PC-3 (cell line): Measurements from ENCODE around the gene DNAJB2.

Experiments used
- EZH2 ChIP-seq: fragments of 300-600 bp; sonication (generic); IDR thresholded peaks from one replicate; pipeline ENCODE4 v1.6.1; 2017; ENCODE audit warnings: antibody characterized with exemption, mild to moderate bottlenecking, low read length; ENCODE audit not compliant: unreplicated experiment
- EZH2phosphoT487 ChIP-seq: fragments of 300-600 bp; sonication (generic); IDR thresholded peaks from 2 replicates; pipeline ENCODE4 v1.6.1; 2018; ENCODE audit warnings: mild to moderate bottlenecking, antibody characterized with exemption, low read length, borderline replicate concordance
- TF ChIP-seq, protein P1 (sequence below): fragments of 300-600 bp; sonication (generic); conservative IDR thresholded peaks from 2 replicates; pipeline ENCODE4 v1.5.1; 2017; ENCODE audit warnings: antibody characterized with exemption, low read depth, mild to moderate bottlenecking, low read length

DNA sequence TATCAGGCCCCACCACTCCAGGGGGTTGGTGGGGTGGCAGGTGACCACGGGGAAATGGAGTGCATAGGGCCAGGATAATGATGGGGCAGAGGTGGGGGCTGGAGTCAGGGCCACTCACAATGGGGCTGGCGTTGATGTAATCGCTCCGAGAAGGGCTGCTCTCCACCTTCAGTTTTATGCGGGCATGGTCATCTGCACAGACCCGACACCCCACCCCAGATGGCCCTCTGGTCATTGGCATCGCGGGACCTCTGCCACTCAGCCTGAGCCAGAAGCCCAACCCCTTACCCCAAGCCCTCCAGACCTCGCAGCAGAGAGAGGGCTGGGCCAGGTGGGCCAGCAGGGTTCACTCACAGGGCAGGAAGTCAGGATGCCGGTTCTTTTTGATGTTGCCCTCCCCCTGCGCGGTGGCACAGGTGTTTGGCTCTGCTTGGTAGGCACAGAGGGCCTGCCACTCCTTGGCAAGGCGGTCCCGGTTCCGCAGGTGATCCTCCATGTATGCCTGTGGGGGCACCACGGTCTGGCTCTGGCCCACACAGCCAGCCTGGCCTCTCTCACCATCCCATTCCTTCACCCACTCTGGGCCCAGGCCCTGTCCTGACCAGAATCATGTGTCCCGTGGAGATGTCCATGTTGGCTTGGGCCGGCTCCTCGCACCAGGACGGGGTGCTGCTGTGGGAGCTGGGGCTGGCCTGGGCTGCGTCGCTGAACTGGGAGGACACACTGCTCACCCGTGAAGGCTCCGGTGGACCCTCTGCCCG lies 17.6 kb downstream of the DNAJB2 start:
- TF ChIP-seq, protein P1, sequence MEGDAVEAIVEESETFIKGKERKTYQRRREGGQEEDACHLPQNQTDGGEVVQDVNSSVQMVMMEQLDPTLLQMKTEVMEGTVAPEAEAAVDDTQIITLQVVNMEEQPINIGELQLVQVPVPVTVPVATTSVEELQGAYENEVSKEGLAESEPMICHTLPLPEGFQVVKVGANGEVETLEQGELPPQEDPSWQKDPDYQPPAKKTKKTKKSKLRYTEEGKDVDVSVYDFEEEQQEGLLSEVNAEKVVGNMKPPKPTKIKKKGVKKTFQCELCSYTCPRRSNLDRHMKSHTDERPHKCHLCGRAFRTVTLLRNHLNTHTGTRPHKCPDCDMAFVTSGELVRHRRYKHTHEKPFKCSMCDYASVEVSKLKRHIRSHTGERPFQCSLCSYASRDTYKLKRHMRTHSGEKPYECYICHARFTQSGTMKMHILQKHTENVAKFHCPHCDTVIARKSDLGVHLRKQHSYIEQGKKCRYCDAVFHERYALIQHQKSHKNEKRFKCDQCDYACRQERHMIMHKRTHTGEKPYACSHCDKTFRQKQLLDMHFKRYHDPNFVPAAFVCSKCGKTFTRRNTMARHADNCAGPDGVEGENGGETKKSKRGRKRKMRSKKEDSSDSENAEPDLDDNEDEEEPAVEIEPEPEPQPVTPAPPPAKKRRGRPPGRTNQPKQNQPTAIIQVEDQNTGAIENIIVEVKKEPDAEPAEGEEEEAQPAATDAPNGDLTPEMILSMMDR: no peak
- TF ChIP-seq EZH2 (no peak), EZH2phosphoT487 (no peak)
